A549 (cell line): ENCODE results near the gene SGO2. TPM values are rescaled to one million over a fixed set of nuclear protein-coding genes. Genes with fewer than 3 reads are reported as not detected.
A peak's percentile ranks its signal among the peaks of the same experiment; 100 is the strongest.

Source experiments
- ATAC-seq, 2 experiments: fragments of 200-7000 bp in 1 of 2; fragments of >200 bp in 1 of 2; cut with Nextera tagmentation in 1 of 2; cut with Tn5 transposase in 1 of 2; 3 replicates each; pipeline versions ENCODE4 v1.8.0 to v1.9.1; 2018 to 2020; ENCODE audit warnings: mild to moderate bottlenecking in 1 of 2, moderate library complexity in 1 of 2
- CTCF ChIA-PET: fragments of 300-600 bp; sonication (Branson Sonifier 250); formaldehyde crosslinking; extraction: SDS; loops from one replicate; lab custom pipeline; 2021; ENCODE audit warnings: antibody characterized with exemption, inconsistent platforms; lab: Yijun Ruan, JAX
- POLR2A ChIA-PET: fragments of 350-600 bp; formaldehyde crosslinking; extraction: SDS; loops from one replicate; lab custom pipeline; 2021; ENCODE audit warnings: antibody characterized with exemption, inconsistent platforms; lab: Yijun Ruan, JAX
- DNase-seq, 2 experiments: peaks; one replicate each; pipeline versions ENCODE4 v3.0.0 to v3.0.0-alpha.2; 2011 to 2016; ENCODE audit warnings: low read depth in 1 of 2, low spot score in 1 of 2
- FAIRE-seq: peaks from 2 replicates; lab custom pipeline; 2011; peaks lifted over from hg19 to GRCh38; lab: Jason Lieb, UNC
- H3K27ac ChIP-seq, 2 experiments: fragments of >200 bp; sonication (Bioruptor Twin); formaldehyde crosslinking; 3 replicates each; pipeline ENCODE4 v1.5.1; 2016 to 2017
- H3K4me1 ChIP-seq: fragments of >200 bp; sonication (Bioruptor Twin); formaldehyde crosslinking; 3 replicates; pipeline ENCODE4 v1.6.1; 2016
- H3K4me2 ChIP-seq: fragments of >200 bp; sonication (Bioruptor Twin); formaldehyde crosslinking; 3 replicates; pipeline ENCODE4 v1.6.1; 2016
- H3K4me3 ChIP-seq: fragments of >200 bp; sonication (Bioruptor Twin); formaldehyde crosslinking; 3 replicates; pipeline ENCODE4 v1.5.1; 2016
- H3K9me3 ChIP-seq: fragments of >200 bp; sonication (Bioruptor Twin); formaldehyde crosslinking; 3 replicates; pipeline ENCODE4 v1.6.1; 2016
- BCL3 ChIP-seq: fragments of >200 bp; sonication (Bioruptor Twin); formaldehyde crosslinking; IDR thresholded peaks from 3 replicates; pipeline ENCODE4 v1.6.1; 2016
- CEBPB ChIP-seq, 2 experiments: fragments of >200 bp in 1 of 2; sonication (Bioruptor Twin) in 1 of 2; formaldehyde crosslinking in 1 of 2; IDR thresholded peaks; 2 replicates each; pipeline ENCODE4 v1.6.1; 2012 to 2016
- CHD4 ChIP-seq: fragments of 200-600 bp; sonication (generic); IDR thresholded peaks from 2 replicates; pipeline ENCODE4 v1.6.1; 2016; ENCODE audit warnings: antibody characterized with exemption, mild to moderate bottlenecking, borderline replicate concordance
- ELK1 ChIP-seq: fragments of 150-350 bp; IDR thresholded peaks from 2 replicates; pipeline ENCODE4 v1.6.1; 2014; ENCODE audit warnings: low read depth, mild to moderate bottlenecking, low read length
- FOSL2 ChIP-seq, 2 experiments: fragments of 450-650 bp in 1 of 2; fragments of >200 bp in 1 of 2; sonication (Bioruptor Twin) in 1 of 2; formaldehyde crosslinking; IDR thresholded peaks; 2 replicates each; pipeline versions ENCODE4 v1.5.0 to v1.6.1; 2016 to 2020; ENCODE audit warnings: mild to moderate bottlenecking in 1 of 2, moderate library complexity in 1 of 2
- HDAC2 ChIP-seq: fragments of 200-600 bp; sonication (generic); IDR thresholded peaks from 2 replicates; pipeline ENCODE4 v1.6.1; 2016
- HEYL ChIP-seq: fragments of 250-450 bp; sonication (Bioruptor Pico); IDR thresholded peaks from 2 replicates; pipeline ENCODE4 v1.8.0; 2021; ENCODE audit warnings: mild to moderate bottlenecking, moderate library complexity
- JUNB ChIP-seq: fragments of >200 bp; sonication (Bioruptor Twin); formaldehyde crosslinking; IDR thresholded peaks from 2 replicates; pipeline ENCODE4 v1.6.1; 2016
- MAX ChIP-seq: IDR thresholded peaks from 2 replicates; pipeline ENCODE4 v1.6.1; 2012
- MYC ChIP-seq: IDR thresholded peaks from 2 replicates; pipeline ENCODE4 v1.6.1; 2012; ENCODE audit warnings: mild to moderate bottlenecking, inconsistent platforms, low read length, improper control_type of control experiment, borderline replicate concordance
- NFE2L2 ChIP-seq: fragments of 150-350 bp; conservative IDR thresholded peaks from 2 replicates; pipeline ENCODE4 v1.6.1; 2014; ENCODE audit warnings: low read length
- PBX3 ChIP-seq: IDR thresholded peaks from 2 replicates; pipeline ENCODE4 v1.6.1; 2012
- POLR2A ChIP-seq: IDR thresholded peaks from 2 replicates; pipeline ENCODE4 v1.6.1; 2012; ENCODE audit warnings: mild to moderate bottlenecking, low read length
- RCOR1 ChIP-seq: fragments of 150-350 bp; IDR thresholded peaks from 2 replicates; pipeline ENCODE4 v1.6.1; 2014; ENCODE audit warnings: antibody characterized with exemption, low read length, low read depth
- SMC3 ChIP-seq: fragments of >200 bp; sonication (Bioruptor Twin); formaldehyde crosslinking; IDR thresholded peaks from 3 replicates; pipeline ENCODE4 v1.6.1; 2018; ENCODE audit warnings: inconsistent platforms
- SREBF2 ChIP-seq: fragments of 450-650 bp; IDR thresholded peaks from 2 replicates; pipeline ENCODE4 v1.6.1; 2014; ENCODE audit warnings: mild to moderate bottlenecking, moderate library complexity
- TFCP2L1 ChIP-seq: fragments of 250-450 bp; sonication (Bioruptor Pico); IDR thresholded peaks from 2 replicates; pipeline ENCODE4 v1.5.0; 2021; ENCODE audit warnings: mild to moderate bottlenecking
- ZSCAN20 ChIP-seq: fragments of 250-450 bp; sonication (Bioruptor Pico); IDR thresholded peaks from 2 replicates; pipeline ENCODE4 v1.8.0; 2022; ENCODE audit warnings: mild to moderate bottlenecking, moderate library complexity
- WGBS: methylation state at CpG from one replicate; pipeline ENCODE4 v1.1.6; 2017; ENCODE audit errors: missing lambda C conversion rate; 5-methylcytosine and 5-hydroxymethylcytosine counted together
- polyA plus RNA-seq, 4 experiments: library from polyadenylated mRNA; depleted of rRNA in 3 of 4; stranded (reverse); fragments of >200 nt; fragmentation: RNase III in 1 of 4; extraction: RNeasy Plus Mini Kit Qiagen cat#74134 plus additional on column Dnase treatment in 1 of 4; gene quantifications; 2 replicates in 3 of 4; 3 replicates in 1 of 4; pipeline ENCODE4 v1.2.3, GENCODE V29; 2011 to 2017

SGO2 gene
- polyA plus RNA-seq, 2 of the 4 experiments (the other 2 are of a cell fraction) = 14.4 to 26.2 TPM

DNA sequence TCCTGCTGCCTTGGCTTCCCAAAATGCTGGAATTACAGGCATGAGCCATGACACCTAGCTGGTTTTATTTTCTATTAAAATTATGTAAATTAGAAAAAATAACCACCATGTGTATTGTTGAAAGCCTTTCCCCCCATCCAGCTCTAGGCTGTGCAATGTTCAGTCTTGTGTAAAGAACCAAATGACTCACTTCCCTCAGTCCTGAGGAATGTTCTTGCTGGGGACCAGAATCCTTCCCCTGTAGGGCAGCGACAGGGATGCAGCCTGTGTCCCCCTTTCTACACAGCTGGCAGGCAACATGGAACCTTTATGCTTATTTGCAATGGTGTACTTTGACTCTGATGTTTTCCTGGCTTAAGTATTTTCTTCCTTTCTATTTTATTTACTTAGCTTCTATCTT lies 89.2 kb downstream of the SGO2 start:
- peak; percentile 89 for ATAC-seq
- peak overlapping the region; percentile 35 for H3K4me2 ChIP-seq
- no peaks in the 10 kb centered on the region for H3K9me3 ChIP-seq
- H3K4me3 ChIP-seq = no peak overlapping the region
- peaks cover 61% of the 10 kb centered on the region for H3K4me1 ChIP-seq
- ChIA-PET POLR2A (interaction anchor here (1.2 kb wide), 2 partner anchors 105 to 642 kb away, joined by 3 read pairs; partner anchors contain the start of gene KCTD18), CTCF (interaction anchor here (0.6 to 4.2 kb wide), 11 partner anchors 12 to 642 kb away, joined by 3 to 22 read pairs (median 3); no protein-coding TSS in a partner anchor)
- peak; percentile 28 for FAIRE-seq
- 10% methylated on average over 1 of the region's 1 CpG for WGBS
- peak overlapping the region; percentile 70 to 79 for H3K27ac ChIP-seq
- TF ChIP-seq FOSL2 (IDR thresholded peaks at IDR 0.05) (0 out of 2 replicates have a peak, but pooled peaks have one; percentile 36), FOSL2 (CRISPR knock-in tag; IDR thresholded peaks at IDR 0.05) (peak; percentile 72), RCOR1 (no peak), MAX (0 out of 2 replicates have a peak, but pooled peaks have one; percentile 23), JUNB (0 out of 2 replicates have a peak, but pooled peaks have one; percentile 13), CEBPB (IDR thresholded peaks at IDR 0.05) (peak in 1 of 2 experiments; percentile 24; a peak in 1 of 4 replicates), SMC3 (no peak)
- DNase-seq = peak; percentile 32 to 62

GRCh38 chr2:200616193-200616592 lies 90.2 kb downstream of the SGO2 start:
- ChIA-PET CTCF (interaction anchor here (0.7 to 4.2 kb wide), 2 partner anchors 12 to 88 kb away, joined by 3 to 22 read pairs; no protein-coding TSS in a partner anchor), POLR2A (interaction anchor here (1.2 kb wide), 1 partner anchor 106 kb away, joined by 3 read pairs; the partner anchor contains the start of gene KCTD18)
- no peak for ATAC-seq
- Histone ChIP-seq H3K4me2 (no peak overlapping the region; the same call in 1 of the 3 replicates), H3K4me3 (no peak overlapping the region), H3K27ac (peak overlapping the region; percentile 70 to 79; a peak in 5 of 6 replicates), H3K4me1 (peaks cover 61% of the 10 kb centered on the region)
- FAIRE-seq = no peak
- WGBS = 92% methylated on average over 5 of the region's 5 CpGs
- TF ChIP-seq MYC (no peak), ELK1 (no peak), POLR2A (no peak), HEYL (no peak), TFCP2L1 (CRISPR knock-in tag) (no peak), NFE2L2 (no peak), CHD4 (no peak), SREBF2 (no peak), CEBPB (IDR thresholded peaks at IDR 0.05) (no peak), PBX3 (no peak), BCL3 (no peak), HDAC2 (no peak)
- TF ChIP-seq, all 56 proteins: peak for 0
- no peaks in the 10 kb centered on the region for H3K9me3 ChIP-seq
- DNase-seq = no peak

GRCh38 chr2:200616656-200617055 lies 90.6 kb downstream of the SGO2 start:
- no peak for DNase-seq
- Histone ChIP-seq H3K4me3 (no peak overlapping the region), H3K9me3 (no peaks in the 10 kb centered on the region), H3K4me2 (no peak overlapping the region; the same call in 2 of the 3 replicates), H3K27ac (peak overlapping the region; percentile 70 to 79; a peak in 3 of 6 replicates), H3K4me1 (peaks cover 61% of the 10 kb centered on the region)
- no peak for ATAC-seq
- FAIRE-seq = no peak
- CTCF ChIA-PET = interaction anchor here (1.4 to 4.2 kb wide), 2 partner anchors 87 to 107 kb away, joined by 5 to 22 read pairs; no protein-coding TSS in a partner anchor
- POLR2A ChIA-PET = no interaction called here
- 73% methylated on average over 4 of the region's 4 CpGs for WGBS
- no peak for TF ChIP-seq ZSCAN20 (CRISPR knock-in tag)
